PC-9 (cell line): ENCODE results near the gene SENP6. TPM values are rescaled to one million over a fixed set of nuclear protein-coding genes. Genes with fewer than 3 reads are reported as not detected.
A peak's percentile ranks its signal among the peaks of the same experiment; 100 is the strongest.

Experiments
- BruUV-seq: library from RNA; stranded (reverse); fragments of 400-500 nt; replicated peaks from 2 replicates; lab custom pipeline; 2021; lab: Mats Ljungman, UMichigan
- CTCF ChIA-PET: fragments of 300-600 bp; sonication (Branson Sonifier 250); formaldehyde crosslinking; loops from one replicate; lab custom pipeline; 2022; ENCODE audit warnings: antibody characterized with exemption; lab: Charles Lee
- POLR2A ChIA-PET: fragments of 300-600 bp; sonication (Branson Sonifier 250); formaldehyde crosslinking; loops from one replicate; lab custom pipeline; 2022; ENCODE audit warnings: antibody characterized with exemption; ENCODE audit not compliant: unreplicated experiment; lab: Charles Lee
- DNase-seq, 2 experiments: peaks; one replicate each; pipeline versions ENCODE4 v3.0.0 to v3.0.0-alpha.2; 2015 to 2022; ENCODE audit warnings: mixed read lengths in 1 of 2
- H2AFZ ChIP-seq: fragments of 200-600 bp; sonication (generic); 2 replicates; pipeline ENCODE4 v1.8.1; 2017; ENCODE audit warnings: antibody characterized with exemption
- H3F3A ChIP-seq: fragments of 200-600 bp; sonication (generic); 2 replicates; pipeline ENCODE4 v1.8.1; 2017; ENCODE audit warnings: antibody characterized with exemption, mild to moderate bottlenecking, low read depth; ENCODE audit not compliant: insufficient read depth
- H3K27ac ChIP-seq: fragments of 200-600 bp; sonication (generic); 2 replicates; pipeline ENCODE4 v1.6.1; 2016; ENCODE audit warnings: mixed run types
- H3K27me3 ChIP-seq: fragments of 200-600 bp; sonication (generic); 2 replicates; pipeline ENCODE4 v1.6.1; 2016; ENCODE audit warnings: low read depth, mixed run types; ENCODE audit not compliant: insufficient read depth
- H3K36me3 ChIP-seq: fragments of 200-600 bp; sonication (generic); 2 replicates; pipeline ENCODE4 v1.6.1; 2016; ENCODE audit warnings: low read depth, mixed run types
- H3K4me1 ChIP-seq: fragments of 200-600 bp; sonication (generic); replicated peaks from 2 replicates; pipeline ENCODE4 v1.6.1; 2016; ENCODE audit warnings: mixed run types; ENCODE audit not compliant: insufficient read depth
- H3K4me2 ChIP-seq: fragments of 200-600 bp; sonication (generic); 2 replicates; pipeline ENCODE4 v1.6.1; 2017; ENCODE audit warnings: mixed run types
- H3K4me3 ChIP-seq: fragments of 200-600 bp; sonication (generic); 2 replicates; pipeline ENCODE4 v1.6.1; 2016; ENCODE audit warnings: mixed run types
- H3K79me2 ChIP-seq: fragments of 200-600 bp; sonication (generic); 2 replicates; pipeline ENCODE4 v1.6.1; 2017; ENCODE audit warnings: low read depth, mixed run types
- H3K9me2 ChIP-seq: fragments of 200-600 bp; sonication (generic); 2 replicates; pipeline ENCODE4 v1.8.1; 2017; ENCODE audit warnings: mild to moderate bottlenecking; ENCODE audit not compliant: insufficient read depth
- H3K9me3 ChIP-seq: fragments of 200-600 bp; sonication (generic); 2 replicates; pipeline ENCODE4 v1.8.1; 2016; ENCODE audit warnings: low read depth; ENCODE audit not compliant: insufficient read depth
- H4K20me1 ChIP-seq: fragments of 200-600 bp; sonication (generic); 2 replicates; pipeline ENCODE4 v1.8.1; 2017; ENCODE audit not compliant: insufficient read depth
- EZH2 ChIP-seq: fragments of 200-600 bp; sonication (generic); IDR thresholded peaks from 2 replicates; pipeline ENCODE4 v1.8.0; 2017; ENCODE audit warnings: antibody characterized with exemption, low read depth
- intact Hi-C: fragments of 100-400 bp; cut with micrococcal nuclease; formaldehyde crosslinking; loops from one replicate; pipeline ENCODE4 v1.10.0; 2022; ENCODE audit not compliant: unreplicated experiment
- total RNA-seq: library from RNA; stranded (reverse); gene quantifications from 2 replicates; pipeline ENCODE4 v1.2.3, GENCODE V29; 2021
- TF ChIP-seq, protein P1 (sequence below): fragments of 200-600 bp; sonication (generic); conservative IDR thresholded peaks from 2 replicates; pipeline ENCODE4 v1.6.1; 2017; ENCODE audit warnings: mixed run types, antibody characterized with exemption, mild to moderate bottlenecking, moderate library complexity

The SENP6 gene
- total RNA-seq, 1 experiment from 2014 or later = 70.4 TPM

DNA sequence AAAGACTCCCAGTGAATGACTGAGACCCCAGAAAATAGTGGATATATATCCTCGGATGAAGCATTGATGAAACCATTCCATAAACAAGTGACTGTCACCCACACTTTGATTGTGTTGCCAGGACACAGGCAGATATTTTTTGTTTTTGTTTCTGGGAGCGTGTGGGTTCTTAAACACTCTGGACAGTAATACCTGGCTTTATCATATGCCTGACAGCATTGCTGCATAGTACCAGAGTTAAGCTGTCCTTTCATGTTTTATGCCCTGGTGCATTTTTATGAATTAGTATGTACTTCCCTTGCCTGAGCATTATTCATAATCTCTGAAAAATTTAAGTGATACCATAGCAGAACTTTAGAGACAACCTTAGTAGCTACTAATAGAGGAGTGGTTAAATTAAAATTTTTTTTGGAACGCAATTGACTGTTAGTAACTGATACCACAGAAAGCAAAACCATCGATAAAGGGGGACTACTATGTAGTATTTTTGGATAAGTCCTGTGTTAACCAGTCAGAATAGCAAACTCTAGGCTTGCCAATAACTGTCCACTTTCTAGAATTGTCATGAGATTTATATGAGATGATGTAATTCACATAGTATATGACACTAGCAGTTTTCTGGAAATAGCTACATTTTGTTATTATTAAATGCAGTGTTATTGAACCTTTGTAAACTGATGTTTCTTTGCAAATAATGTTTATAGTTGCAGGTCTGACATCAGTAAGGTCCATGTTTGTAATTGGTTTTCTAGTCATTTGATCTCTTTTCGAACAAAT is 30.4 kb downstream of the SENP6 start:
- no peak overlapping the region for H3K4me3 ChIP-seq
- H3K79me2 ChIP-seq = peaks cover 49% of the 10 kb centered on the region
- BruUV-seq = no TSS peak
- POLR2A ChIA-PET = no interaction called here
- no peaks in the 10 kb centered on the region for H3K9me3 ChIP-seq
- no peaks in the 10 kb centered on the region for H3K9me2 ChIP-seq
- H3F3A ChIP-seq = peaks cover 10% of the 10 kb centered on the region; the same call in 1 of the 2 replicates
- DNase-seq = no peak
- peaks cover 43% of the 10 kb centered on the region for H3K36me3 ChIP-seq
- CTCF ChIA-PET = no interaction called here
- intact Hi-C loops = no loop called here
- no peak overlapping the region for H2AFZ ChIP-seq
- H3K4me2 ChIP-seq = no peak overlapping the region
- peak overlapping the region; percentile 9; the same call in 1 of the 2 replicates for H3K27ac ChIP-seq
- no peaks in the 10 kb centered on the region for H3K4me1 ChIP-seq
- peaks cover 10% of the 10 kb centered on the region for H4K20me1 ChIP-seq
- H3K27me3 ChIP-seq = no peaks in the 10 kb centered on the region
- TF ChIP-seq EZH2 = no peak
- TF ChIP-seq, protein P1, sequence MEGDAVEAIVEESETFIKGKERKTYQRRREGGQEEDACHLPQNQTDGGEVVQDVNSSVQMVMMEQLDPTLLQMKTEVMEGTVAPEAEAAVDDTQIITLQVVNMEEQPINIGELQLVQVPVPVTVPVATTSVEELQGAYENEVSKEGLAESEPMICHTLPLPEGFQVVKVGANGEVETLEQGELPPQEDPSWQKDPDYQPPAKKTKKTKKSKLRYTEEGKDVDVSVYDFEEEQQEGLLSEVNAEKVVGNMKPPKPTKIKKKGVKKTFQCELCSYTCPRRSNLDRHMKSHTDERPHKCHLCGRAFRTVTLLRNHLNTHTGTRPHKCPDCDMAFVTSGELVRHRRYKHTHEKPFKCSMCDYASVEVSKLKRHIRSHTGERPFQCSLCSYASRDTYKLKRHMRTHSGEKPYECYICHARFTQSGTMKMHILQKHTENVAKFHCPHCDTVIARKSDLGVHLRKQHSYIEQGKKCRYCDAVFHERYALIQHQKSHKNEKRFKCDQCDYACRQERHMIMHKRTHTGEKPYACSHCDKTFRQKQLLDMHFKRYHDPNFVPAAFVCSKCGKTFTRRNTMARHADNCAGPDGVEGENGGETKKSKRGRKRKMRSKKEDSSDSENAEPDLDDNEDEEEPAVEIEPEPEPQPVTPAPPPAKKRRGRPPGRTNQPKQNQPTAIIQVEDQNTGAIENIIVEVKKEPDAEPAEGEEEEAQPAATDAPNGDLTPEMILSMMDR = no peak

- Histone ChIP-seq H3K4me1 (no peaks in the 10 kb centered on the region), H3K27ac (no peak overlapping the region), H2AFZ (no peak overlapping the region), H3F3A (peaks cover 10% of the 10 kb centered on the region; the same call in 1 of the 2 replicates), H3K4me2 (no peak overlapping the region), H3K4me3 (no peak overlapping the region), H4K20me1 (peaks cover 10% of the 10 kb centered on the region), H3K79me2 (peaks cover 46% of the 10 kb centered on the region), H3K36me3 (peaks cover 40% of the 10 kb centered on the region), H3K9me3 (no peaks in the 10 kb centered on the region), H3K9me2 (no peaks in the 10 kb centered on the region), H3K27me3 (no peaks in the 10 kb centered on the region)
- BruUV-seq = no TSS peak
- DNase-seq = no peak
- intact Hi-C loops = no loop called here
- ChIA-PET CTCF (no interaction called here), POLR2A (no interaction called here)
- TF ChIP-seq, protein P1 = no peak
- no peak for TF ChIP-seq EZH2
Observed at GRCh38 chr6:75633045-75633444, 31.4 kb downstream of the SENP6 start.

- BruUV-seq = no TSS peak
- no peak for TF ChIP-seq EZH2
- TF ChIP-seq, protein P1 = no peak
- Histone ChIP-seq H3K27me3 (no peaks in the 10 kb centered on the region), H3K9me3 (no peaks in the 10 kb centered on the region), H3K9me2 (no peaks in the 10 kb centered on the region), H3F3A (peaks cover 6% of the 10 kb centered on the region; the same call in 1 of the 2 replicates), H3K4me3 (no peak overlapping the region), H4K20me1 (no peaks in the 10 kb centered on the region), H3K4me1 (no peaks in the 10 kb centered on the region), H3K4me2 (no peak overlapping the region), H3K79me2 (peaks cover 7% of the 10 kb centered on the region; the same call in 1 of the 2 replicates), H3K36me3 (peaks cover 21% of the 10 kb centered on the region), H3K27ac (no peak overlapping the region), H2AFZ (no peak overlapping the region)
- no peak for DNase-seq
- intact Hi-C loops = no loop called here
- CTCF ChIA-PET = no interaction called here
- POLR2A ChIA-PET = no interaction called here
Observed at GRCh38 chr6:75642311-75642710, 40.6 kb downstream of the SENP6 start.
